H9 (cell line): ENCODE data around the gene TMEM121. TPM values are rescaled to one million over a fixed set of nuclear protein-coding genes. Genes with fewer than 3 reads are reported as not detected.

Experiments used
- total RNA-seq: library from RNA; stranded (reverse); gene quantifications from 2 replicates; pipeline ENCODE4 v1.2.1, GENCODE V29; 2021

The TMEM121 gene
- total RNA-seq, 1 experiment from 2014 or later, result 2.6 TPM

Other genes with a start within 250 kb of the TMEM121 start
- gene BRF1, start 225.6 kb upstream of the TMEM121 start, total RNA-seq, result 27.0 and 28.3 TPM in 2 replicates
- gene PACS2, start 211.8 kb upstream of the TMEM121 start, total RNA-seq, result 63.5 and 72.5 TPM in 2 replicates
- 0.50 and 0.83 TPM in 2 replicates for gene TEX22, start 128.0 kb upstream of the TMEM121 start, total RNA-seq
- gene MTA1, start 106.8 kb upstream of the TMEM121 start, total RNA-seq, result 222 and 230 TPM in 2 replicates
- gene CRIP2, start 51.8 kb upstream of the TMEM121 start, total RNA-seq, result 5.7 and 7.2 TPM in 2 replicates
- 6.9 and 8.8 TPM in 2 replicates for gene CRIP1, start 39.7 kb upstream of the TMEM121 start, total RNA-seq
- gene TEDC1, start 35.3 kb upstream of the TMEM121 start, total RNA-seq, result 26.2 TPM in 2 replicates